ENCODE results near the gene COA8.

- TF ChIP-seq CTCF (conservative IDR thresholded peaks at IDR 0.05; ENCODE audit: low read depth, low read length) (no peak), EZH2 (IDR thresholded peaks at IDR 0.05; ENCODE audit: low read length, unreplicated experiment) (no peak)
Observed at GRCh38 chr14:103519043-103519836, 43.5 kb upstream of the COA8 start.

Measured in PC-3 (cell line).